GM13976 (cell line): ENCODE results near the gene TTBK2.
"Not testable (repeated sequence)": the region's sequence is repeated elsewhere in the genome, so short reads cannot be mapped to it uniquely, and the experiment has no call there.

Source experiments
- DNase-seq: peaks from one replicate; pipeline ENCODE4 v3.0.0; 2012; ENCODE audit warnings: low spot score
- in situ Hi-C: fragments of 300-500 bp; cut with MboI; formaldehyde crosslinking; loops from one replicate; pipeline ENCODE4 v1.12.0; 2022; ENCODE audit warnings: low sequenced_read_pairs, mixed read lengths, inconsistent platforms; ENCODE audit not compliant: unreplicated experiment
- TF ChIP-seq, protein P1 (sequence below): IDR thresholded peaks from 2 replicates; pipeline ENCODE4 v1.5.1; 2012; ENCODE audit warnings: borderline replicate concordance, mild to moderate bottlenecking; ENCODE audit not compliant: insufficient read depth; ENCODE audit errors: extremely low read depth, missing control alignments, control extremely low read depth

Gene TTBK2

DNA sequence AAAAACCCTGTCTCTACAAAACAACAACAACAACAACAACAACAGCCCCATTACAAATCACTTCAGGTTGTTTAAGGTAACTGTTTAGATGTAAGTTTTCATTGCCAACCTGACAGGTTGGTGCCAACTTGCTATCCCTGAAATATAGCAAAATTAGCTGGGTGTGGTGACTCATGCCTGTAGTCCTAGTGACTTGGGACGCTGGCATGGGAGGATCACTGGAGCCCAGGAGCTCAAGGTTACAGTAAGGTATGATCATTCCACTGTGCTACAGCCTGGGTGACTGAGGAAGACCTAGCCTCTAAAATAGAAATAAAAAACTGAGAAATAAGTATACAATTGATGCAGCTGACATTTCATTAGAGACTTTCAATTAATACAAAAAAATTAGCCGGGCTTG, 147.7 kb downstream of the TTBK2 start:
- DNase-seq = no peak
- in situ Hi-C loops = no loop called here
- TF ChIP-seq, protein P1, sequence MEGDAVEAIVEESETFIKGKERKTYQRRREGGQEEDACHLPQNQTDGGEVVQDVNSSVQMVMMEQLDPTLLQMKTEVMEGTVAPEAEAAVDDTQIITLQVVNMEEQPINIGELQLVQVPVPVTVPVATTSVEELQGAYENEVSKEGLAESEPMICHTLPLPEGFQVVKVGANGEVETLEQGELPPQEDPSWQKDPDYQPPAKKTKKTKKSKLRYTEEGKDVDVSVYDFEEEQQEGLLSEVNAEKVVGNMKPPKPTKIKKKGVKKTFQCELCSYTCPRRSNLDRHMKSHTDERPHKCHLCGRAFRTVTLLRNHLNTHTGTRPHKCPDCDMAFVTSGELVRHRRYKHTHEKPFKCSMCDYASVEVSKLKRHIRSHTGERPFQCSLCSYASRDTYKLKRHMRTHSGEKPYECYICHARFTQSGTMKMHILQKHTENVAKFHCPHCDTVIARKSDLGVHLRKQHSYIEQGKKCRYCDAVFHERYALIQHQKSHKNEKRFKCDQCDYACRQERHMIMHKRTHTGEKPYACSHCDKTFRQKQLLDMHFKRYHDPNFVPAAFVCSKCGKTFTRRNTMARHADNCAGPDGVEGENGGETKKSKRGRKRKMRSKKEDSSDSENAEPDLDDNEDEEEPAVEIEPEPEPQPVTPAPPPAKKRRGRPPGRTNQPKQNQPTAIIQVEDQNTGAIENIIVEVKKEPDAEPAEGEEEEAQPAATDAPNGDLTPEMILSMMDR = no peak

DNA sequence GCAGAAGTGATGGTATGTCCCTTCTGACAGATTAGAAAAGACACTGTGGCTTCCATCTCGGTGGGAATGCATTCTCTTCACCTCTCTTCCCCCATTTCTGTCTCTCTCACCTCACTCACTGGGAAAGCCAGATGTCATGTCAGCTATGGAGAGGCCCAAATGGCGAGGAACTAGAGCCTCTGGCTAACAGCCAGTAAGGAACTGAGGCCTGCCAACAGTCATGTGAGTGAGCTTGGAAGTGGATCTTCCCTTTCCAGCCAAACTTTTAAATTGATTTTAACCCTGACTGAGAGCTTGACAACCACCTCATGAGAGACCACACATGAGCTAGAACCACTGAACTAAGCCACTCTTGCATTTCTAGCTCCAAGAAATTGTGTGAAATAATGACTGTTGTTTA, 148.4 kb downstream of the TTBK2 start:
- TF ChIP-seq, protein P1 = no peak
- DNase-seq = no peak
- in situ Hi-C loops = no loop called here

DNA sequence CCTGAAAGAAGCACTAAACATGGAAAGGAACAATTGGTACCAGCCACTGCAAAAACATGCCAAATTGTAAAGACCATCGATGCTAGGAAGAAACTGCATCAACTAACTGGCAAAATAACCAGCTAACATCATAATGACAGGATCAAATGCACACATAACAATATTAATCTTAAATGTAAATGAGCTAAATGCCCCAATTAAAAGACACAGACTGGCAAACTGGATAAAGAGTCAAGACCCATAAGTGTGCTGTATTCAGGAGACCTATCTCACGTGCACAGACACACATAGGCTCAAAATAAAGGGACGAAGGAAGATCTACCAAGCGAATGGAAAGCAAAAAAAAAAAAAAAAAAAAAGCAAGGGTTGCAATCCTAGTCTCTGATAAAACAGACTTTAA, 154.5 kb downstream of the TTBK2 start:
- in situ Hi-C loops, DNase-seq: not testable (repeated sequence)

DNA sequence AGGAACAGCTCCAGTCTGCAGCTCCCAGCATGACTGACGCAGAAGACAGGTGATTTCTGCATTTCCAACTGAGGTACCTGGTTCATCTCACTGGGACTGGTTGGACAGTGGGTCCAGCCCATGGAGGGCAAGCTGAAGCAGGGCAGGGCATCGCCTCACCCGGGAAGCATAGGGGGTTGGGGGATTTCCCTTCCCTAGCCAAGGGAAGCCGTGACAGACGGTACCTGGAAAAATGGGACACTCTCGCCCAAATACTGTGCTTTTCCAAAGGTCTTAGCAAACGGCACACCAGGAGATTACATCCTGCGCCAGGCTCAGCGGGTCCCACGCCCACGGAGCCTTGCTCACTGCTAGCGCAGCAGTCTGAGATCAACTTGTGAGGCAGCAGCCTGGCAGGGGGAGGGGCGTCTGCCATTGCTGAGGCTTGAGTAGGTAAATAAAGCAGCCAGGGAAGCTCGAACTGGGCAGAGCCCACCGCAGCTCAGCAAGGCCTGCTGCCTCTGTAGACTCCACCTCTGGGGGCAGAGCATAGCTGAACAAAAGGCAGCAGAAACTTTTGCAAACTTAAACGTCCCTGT, 156.3 kb downstream of the TTBK2 start:
- DNase-seq, in situ Hi-C loops: not testable (repeated sequence)

DNA sequence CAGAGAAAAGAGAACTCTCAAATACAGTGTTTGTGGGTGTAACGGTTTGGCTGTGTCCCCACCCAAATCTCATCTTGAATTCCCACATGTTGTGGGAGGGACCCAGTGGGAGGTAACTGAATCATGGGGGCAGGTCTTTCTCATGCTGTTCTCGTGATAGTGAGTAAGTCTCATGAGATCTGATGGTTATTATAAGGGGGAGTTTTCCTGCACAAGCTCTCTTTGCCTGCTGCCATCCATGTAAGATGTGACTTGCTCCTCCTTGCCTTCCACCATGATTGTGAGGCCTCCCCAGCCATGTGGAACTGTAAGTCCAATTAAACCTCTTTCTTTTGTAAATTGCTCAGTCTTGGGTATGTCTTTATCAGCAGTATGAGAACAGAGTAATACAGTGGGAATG, 158.8 kb downstream of the TTBK2 start:
- DNase-seq, in situ Hi-C loops: not testable (repeated sequence)

DNA sequence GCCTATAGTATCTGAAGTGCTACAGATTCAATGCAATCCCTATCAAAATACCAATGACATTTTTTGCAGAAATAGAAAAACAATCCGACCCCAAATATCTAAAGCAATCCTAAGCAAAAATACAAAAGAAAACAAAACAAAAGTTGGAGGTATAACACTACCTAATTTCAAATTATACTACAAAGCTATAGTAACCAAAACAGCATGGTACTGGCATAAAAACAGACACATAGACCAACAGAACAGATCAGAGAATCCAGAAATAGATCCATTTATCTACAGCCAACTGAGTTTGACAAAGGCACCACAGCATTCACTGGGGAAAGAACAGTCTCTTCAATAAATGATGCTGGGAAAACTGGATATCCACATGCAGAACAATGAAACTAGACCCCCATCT, 159.8 kb downstream of the TTBK2 start:
- DNase-seq = no peak
- in situ Hi-C loops = no loop called here
- TF ChIP-seq, protein P1 = no peak

DNA sequence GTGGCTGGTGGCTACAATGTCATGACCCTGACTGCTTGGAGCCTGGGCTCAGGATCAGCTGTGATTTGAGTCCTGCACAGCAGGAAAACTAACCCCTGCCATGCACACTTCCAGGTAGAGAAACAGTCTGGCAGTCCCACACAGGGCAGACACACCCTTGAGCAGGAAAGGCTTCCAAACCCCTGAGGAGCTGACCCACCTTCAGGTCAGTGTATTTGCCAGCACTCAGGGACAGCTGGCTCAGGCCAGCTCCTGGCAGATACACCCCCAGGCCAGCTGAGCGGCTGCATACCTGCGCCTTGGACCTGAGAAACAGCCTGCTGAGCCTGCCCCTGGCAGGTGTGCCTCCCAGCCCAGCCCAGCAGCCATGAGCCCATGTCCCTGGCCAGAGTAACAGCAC, 161.5 kb downstream of the TTBK2 start:
- no peak for DNase-seq
- in situ Hi-C loops = no loop called here
- TF ChIP-seq, protein P1 = no peak

DNA sequence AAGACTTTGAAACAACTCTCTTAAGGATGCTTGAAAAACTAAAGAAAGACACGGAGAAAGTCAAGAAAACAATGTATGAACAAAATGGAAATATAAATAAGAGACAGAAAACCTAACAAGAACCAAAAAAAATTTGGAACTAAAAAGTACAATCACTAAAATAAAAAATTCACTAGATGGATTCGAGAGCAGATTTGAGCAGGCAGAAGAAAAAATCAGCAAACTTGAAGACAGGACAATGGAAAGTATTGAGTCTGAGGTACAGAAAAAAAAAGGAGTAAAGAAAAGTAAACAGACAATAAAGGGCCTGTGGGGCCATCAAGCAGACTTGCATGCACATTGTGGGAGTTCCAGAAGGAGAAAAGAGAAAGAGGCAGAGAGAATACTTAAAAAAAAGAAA, 170.3 kb downstream of the TTBK2 start:
- TF ChIP-seq, protein P1 = no peak
- in situ Hi-C loops = no loop called here
- no peak for DNase-seq
